Left renal cortex interstitium (tissue), 4 donors: Measurements from ENCODE around the gene GEN1. TPM values are rescaled to one million over a fixed set of nuclear protein-coding genes. Genes with fewer than 3 reads are reported as not detected.

Source experiments
- DNase-seq, 4 donors: peaks; one replicate each; pipeline ENCODE4 v3.0.0-alpha.2; 2013; ENCODE audit warnings: low read depth in 4 of 4, low spot score in 2 of 4, missing footprints in 1 of 4
- polyA plus RNA-seq, 4 donors: library from polyadenylated mRNA; unstranded; fragments of 120-200 nt; gene quantifications; one replicate each; pipeline ENCODE4 v1.2.1, GENCODE V29; 2013; ENCODE audit not compliant: insufficient read length in 4 of 4

GEN1 gene
- polyA plus RNA-seq, 4 donors = 8.8 to 25.6 (median 14.3) TPM

DNA sequence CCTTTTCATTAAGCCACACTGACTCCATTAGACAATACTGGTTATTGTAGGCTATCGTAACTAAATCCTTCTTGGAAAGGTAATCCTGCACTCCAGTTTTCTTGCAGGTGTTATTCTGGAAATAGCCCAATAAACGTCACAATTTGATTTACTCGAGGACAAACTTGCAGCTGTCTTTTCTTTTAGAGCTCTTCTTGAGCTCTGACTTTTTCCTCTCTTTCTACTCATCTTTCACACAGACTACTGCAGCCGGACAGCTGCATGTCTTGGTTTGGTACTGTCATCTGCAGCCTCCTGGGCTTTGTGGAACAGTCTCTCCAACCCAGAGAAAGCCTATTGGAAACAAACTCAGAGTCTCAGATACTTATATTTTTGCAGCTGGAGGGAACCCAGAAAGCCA is 39.4 kb downstream of the GEN1 start:
- no peak for DNase-seq

DNA sequence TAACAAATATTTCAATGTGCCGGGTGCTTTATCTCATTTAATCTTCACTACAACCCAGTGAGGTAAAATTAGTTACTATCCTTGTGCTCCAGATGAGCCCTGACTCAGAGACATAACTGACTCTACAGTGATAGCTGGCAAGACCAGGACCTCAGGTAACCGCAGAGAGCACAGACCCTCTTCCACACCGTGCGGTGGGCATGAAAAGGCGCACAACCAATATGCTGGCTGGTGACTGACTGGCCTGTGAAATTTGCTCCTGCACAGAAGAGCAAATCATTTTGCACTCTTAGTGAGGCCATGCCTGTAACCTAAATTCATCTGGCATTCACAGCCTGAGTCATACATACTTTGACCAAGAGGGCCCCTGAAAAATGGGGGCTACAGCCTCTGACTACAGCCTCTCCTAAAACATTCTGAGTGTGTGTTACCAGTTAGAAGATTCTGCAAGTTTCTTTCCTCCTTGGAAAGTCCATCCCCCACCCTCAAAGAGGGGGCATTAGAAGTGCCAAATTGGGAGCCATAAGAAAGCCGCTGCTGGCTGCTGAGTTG is 39.9 kb downstream of the GEN1 start:
- no peak for DNase-seq

DNA sequence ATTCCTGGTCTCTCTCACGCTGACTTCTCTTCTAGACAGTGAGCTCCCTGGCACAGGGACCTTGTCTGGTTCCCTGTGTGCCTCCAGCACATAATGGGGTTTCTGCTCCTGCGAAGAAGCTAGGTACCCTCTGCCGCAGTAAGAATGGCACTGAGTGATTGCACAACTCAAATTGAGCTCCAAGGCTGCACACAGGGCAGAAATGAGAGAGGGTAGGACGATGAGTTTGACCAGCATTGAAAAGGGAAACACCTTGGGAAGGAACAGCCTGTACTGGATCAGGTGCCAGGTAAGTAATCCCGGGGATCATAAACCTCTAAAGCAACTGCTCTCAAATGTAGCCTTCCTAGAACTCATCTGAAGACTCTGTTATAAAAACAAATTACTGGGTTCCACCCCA is 41.4 kb downstream of the GEN1 start:
- no peak for DNase-seq

DNA sequence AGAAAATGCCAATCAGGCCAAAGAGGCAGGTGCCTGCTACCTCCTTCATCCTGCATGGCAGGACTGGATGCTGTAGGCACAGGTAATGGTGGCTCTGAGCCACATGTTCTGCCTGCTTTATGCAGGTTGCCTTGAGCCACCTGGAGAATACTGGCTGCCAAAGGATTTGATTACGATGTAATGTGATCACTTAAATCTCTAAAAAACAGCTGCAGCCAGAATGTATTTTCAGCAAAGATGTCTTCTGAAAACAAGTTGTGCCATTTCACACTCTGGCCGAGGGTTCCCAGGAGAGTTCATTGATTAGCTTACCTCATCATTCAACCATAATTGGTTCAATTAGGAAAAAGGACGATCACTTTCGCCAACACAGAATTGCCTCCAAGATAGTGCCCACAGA is 44.4 kb downstream of the GEN1 start:
- no peak for DNase-seq

DNA sequence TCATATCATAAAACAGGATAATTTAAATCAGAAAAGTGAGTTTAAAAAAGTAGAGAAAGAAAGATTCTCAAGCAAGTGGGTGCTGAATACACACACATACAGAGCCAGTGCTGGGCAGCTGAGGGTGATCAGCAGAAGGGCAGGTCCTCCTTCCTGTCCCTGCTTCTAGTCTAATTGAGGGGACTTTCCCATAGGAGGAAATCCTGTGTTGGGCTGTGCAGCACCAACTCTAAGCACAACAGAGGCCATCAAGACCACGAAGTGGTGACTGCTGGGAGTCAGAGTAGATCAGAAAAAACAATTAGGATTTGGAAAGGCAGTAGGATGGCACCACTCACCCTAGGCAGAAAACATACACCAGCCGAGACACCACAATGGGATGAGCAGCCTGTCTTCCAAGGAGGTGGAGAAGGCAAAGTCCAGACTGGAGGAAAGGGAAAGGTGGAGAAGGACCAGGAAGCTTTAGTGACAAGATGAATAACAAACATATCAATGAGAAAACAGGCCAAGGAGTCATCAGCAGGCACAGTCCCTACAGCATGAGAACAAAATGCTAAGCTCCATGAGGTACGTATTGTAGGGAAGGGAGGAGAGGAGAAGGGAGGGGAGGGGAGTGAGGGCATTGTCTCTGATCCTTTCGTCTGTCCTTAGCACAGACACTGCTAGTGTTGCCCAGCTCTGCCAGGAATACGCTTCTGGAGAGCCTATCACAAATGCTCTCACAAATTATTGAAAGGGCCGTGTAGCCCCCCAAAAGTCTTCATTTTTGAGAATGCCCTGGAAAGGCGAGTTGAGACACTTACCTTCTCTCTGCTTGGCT is 45.6 kb downstream of the GEN1 start:
- DNase-seq = no peak

DNA sequence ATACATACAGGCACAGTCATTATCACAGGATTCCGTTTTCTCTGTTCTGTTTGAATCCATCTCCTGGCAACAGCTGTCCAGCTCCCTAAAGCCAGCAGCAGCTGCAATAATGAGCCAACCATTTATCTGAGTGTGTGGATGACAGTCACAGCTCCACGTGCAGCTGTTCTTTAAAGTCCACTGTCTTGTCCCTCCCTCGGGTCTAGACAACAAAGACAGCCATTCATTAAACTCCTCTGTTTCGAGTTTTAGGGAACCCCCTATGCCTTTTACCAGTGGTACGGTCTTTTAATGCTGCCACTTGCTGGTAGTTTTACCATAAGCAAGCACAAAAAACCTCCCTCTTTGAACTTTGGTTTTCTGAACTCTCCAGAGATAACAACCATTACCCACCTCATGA is 46.3 kb downstream of the GEN1 start:
- DNase-seq = no peak

DNA sequence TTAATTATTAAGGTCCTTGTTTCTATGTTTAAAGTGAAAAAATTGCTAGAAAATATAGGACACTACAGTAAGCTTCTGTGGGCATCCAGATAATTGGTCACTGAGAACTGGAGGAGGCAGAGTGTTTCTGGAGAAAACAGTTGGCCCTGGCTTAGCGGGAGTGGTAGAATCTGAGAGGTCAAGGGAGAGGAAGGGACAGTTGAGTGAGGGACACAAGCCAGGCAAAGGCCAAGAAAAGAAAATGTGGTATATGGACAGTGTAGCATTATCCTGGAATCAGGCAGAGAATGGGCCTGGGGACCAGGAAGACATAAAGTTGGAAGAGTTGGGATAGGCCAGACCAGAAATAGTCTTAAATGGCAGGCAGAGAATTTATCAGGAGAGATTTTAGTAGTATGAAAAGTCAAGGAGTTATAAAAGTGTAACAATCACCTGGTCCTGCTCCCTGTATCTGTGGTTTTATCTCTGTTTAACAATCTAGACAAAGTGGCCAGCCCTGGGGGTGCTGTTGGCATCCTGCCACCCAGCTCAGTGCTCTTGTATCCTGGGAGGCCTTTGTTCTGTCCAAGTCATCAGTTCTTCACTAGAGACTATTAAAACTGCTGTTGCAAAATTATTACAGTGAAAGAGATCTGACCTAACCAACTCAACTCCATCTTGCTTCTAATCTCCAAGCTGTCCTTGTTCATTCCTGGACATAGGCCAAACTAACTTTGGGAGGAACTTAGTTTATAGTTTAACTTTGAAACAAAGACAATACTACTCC is 46.9 kb downstream of the GEN1 start:
- no peak for DNase-seq

DNA sequence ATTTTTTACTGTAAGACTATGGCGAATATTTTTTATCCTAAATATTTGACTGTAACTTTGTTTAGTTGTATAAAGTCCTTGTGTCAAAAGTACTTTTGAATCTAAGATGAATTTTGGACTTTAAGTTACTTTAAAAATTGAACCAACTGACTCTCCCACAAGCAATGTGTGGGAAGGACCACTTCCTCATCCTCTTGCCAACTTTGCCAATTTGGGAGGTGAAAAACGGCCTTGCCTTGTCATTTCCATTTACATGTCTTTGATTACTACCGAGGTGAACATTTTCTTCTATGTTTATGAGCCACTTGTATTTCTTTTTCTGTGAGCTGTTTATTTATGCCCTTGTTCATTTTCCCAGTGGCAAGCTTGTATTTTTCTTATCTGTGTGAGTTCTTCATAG is 49.6 kb downstream of the GEN1 start:
- DNase-seq = no peak

DNA sequence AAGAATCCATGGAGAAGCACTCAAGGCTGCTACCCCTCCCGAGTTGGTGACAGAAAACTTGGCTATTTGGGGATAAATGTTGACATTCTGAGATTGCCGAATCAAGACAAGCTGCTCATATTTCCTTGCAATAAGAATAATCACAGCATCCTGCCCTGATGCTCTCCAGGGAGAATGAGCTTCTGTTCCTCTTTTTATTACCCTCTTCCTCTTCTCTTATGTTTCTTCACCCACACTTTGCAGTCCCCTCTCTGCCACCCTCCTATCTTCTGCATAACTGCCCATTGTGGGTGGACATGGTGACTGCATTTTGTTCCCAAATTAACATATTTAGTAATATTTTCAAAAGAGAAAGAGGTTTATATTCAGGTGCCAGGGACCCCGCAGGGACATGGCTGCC is 50.4 kb downstream of the GEN1 start:
- no peak for DNase-seq

DNA sequence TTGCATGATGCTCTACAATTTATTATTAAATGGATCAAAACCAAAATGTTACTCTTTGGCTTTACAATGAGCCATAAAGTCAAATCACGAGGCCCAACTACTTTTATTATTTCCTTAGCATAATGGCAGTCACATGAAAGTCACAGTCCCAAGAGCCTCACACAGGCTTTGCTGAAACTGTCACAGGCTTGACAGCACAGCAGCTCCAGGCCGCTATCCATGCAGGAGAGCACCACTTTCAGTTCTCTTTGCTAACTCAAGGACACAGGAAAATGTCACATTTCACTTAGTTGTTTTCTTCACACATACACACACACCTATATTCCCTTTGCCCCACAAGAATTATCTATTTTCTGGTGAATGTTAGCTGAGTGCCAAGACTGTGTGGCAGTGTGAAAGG is 51.2 kb downstream of the GEN1 start:
- no peak for DNase-seq

DNA sequence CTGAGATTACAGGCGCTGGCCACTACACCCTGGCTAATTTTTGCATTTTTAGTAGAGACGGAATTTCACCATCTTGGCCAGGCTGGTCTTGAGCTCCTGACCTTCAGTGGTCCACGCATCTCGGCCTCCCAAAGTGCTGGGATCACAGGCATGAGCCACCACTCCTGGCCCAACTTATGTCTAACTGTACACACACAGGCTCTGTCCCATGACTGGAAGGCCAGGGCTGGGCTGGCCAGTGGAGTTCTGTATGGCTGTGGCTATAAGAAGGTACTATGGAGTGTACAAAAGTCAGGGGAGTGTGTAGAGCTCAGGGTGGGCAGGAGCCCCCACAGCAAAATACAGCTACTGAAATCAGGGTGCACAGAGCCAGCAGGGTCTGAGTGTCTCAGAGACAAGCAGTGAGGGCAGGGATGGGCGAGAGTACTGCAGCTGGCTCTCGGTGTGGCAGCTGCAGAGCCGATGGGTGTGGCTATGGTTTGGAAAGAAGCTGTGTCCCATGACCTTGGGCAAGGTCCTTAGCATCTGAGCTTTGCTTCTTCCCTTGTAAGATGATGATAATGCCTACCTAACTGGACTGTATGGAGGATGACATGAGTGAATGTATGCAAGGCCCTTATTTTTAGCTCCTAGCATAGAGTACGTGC is 51.9 kb downstream of the GEN1 start:
- no peak for DNase-seq

DNA sequence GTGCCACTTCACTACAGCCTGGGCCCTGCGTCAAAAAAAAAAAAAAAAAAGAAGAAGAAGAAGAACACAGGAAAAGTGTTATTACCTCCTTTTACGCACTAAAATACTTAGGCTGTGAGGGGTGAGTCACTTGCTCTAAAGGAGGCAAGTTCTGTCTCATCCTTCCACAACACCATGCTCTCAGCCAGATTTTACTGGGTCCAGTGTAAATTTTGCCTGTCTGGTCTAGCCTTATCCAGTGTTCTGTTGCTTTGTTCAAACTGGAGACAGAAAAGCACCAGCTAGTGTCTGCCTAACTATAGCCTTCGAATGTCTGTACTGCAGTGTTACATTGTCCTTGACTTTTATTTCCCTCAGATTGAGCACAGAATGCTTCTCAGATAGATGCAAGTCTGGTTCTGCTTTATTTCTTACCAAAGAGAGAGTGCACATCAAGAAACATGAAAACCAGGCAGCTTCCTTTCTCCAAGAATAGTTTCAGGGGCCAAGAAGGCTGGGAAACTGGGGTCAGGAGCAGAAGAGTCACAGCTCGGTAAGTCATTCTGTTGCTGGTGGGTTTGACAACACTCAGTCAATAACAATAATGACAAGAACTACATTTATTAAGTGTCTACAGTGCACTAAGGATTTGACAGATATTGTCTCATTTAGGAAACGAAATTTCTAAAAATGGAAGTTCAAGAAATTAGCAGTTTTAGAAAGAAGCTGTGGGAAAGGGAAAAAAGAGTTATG is 59.2 kb downstream of the GEN1 start:
- no peak for DNase-seq

DNA sequence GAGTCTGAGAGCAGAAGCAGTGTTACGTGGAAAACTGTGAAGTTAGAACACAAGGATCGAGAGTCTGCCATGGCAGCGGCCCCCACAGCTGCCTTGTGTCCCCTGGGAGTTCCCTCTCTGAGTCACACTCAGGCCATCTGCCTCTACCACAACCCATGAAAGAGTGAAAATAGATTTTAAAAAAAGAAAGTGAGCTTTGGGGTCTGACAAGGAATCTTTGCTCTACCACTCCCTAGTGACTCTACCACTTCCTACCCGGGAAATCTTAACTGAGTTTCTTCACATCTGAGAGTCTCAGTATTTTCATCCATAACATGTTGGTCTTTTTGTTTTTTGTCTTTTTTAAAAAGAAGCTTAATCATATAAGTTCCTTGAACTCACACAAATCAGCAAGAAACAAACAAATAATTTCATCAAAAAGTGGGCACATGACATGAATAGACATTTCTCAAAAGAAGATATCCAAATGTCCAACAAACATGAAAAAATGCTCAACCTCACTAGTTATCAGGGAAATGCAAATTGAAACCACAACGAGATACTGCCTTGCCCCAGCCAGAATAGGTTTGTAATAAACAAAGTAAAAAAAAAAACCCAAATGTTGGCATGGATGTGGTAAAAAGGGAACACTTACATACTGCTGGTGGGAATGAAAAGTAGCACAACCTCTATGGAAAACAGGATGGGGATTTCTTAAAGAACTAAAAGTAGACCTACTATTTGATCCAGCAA is 60.0 kb downstream of the GEN1 start:
- no peak for DNase-seq

DNA sequence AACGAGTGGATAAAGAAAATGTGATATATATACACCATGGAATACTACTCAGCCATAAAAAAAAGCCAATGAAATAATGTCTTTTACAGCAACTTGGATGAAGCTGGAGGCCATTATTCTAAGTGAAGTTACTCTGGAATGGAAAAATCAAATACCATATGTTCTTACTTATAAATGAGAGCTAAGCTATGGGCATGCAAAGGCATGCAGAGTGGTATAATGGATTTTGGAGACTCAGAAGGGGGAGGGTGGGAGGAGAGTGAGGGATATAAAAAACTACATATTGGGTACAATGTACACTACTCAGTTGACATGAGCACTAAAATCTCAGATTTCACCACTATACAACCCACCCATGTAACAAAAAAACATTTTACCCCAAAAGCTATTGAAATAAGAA is 60.7 kb downstream of the GEN1 start:
- DNase-seq = no peak

DNA sequence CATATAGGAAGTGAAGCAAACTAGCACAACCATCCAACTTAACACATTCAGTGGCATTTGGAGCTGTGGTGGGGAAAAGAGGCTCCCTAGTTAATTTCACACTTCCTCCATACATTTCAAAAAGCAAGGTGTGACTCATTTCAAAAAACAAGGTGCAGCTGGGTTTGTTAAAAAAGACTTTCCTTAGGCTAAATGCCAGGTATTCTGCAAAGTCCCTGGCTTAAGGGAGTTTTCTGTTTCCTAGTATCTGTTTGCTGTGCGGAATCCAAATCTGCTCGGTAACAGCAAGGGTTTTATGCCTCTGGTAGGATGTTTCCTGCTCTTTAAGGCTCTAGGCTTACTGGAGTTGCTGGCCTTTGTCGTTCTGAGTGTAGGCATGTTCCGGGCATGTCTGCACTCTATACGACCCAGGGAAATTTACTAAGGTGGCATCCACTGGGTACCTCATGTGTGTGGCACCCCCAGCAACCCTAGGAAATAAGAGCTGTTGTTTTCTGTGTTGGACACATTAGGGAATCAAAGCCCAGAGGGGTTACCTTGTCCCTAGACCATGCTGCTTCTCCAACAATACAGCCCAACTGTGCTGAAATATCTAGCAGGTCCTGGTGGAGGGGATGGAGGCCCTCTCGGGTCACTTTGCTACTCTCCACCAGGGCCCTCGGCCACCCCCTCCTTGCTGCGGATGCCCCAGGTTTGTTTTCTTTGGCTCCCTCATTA is 61.7 kb downstream of the GEN1 start:
- DNase-seq = no peak

DNA sequence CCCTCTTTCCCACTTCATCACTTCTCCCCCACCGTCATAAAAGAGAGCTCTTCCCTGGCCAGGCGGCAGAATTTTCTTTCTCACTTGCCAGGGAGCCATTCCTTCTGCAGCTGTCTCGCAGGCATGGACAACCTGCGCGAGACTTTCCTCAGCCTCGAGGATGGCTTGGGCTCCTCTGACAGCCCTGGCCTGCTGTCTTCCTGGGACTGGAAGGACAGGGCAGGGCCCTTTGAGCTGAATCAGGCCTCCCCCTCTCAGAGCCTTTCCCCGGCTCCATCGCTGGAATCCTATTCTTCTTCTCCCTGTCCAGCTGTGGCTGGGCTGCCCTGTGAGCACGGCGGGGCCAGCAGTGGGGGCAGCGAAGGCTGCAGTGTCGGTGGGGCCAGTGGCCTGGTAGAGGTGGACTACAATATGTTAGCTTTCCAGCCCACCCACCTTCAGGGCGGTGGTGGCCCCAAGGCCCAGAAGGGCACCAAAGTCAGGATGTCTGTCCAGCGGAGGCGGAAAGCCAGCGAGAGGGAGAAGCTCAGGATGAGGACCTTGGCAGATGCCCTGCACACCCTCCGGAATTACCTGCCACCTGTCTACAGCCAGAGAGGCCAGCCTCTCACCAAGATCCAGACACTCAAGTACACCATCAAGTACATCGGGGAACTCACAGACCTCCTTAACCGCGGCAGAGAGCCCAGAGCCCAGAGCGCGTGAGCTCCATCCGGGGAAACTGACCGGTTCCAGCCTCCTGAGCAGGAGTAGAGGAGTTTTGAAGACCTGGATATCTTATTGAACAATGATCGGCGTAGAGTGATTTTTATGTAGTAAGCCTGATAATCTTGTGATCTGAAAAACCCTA is 62.7 kb downstream of the GEN1 start, which contains the start of gene MSGN1:
Gene MSGN1 (plus strand): TSS at position 65 of the 850 bp plus-strand sequence. CDS start 59 bp downstream, at position 124.
- DNase-seq = no peak

DNA sequence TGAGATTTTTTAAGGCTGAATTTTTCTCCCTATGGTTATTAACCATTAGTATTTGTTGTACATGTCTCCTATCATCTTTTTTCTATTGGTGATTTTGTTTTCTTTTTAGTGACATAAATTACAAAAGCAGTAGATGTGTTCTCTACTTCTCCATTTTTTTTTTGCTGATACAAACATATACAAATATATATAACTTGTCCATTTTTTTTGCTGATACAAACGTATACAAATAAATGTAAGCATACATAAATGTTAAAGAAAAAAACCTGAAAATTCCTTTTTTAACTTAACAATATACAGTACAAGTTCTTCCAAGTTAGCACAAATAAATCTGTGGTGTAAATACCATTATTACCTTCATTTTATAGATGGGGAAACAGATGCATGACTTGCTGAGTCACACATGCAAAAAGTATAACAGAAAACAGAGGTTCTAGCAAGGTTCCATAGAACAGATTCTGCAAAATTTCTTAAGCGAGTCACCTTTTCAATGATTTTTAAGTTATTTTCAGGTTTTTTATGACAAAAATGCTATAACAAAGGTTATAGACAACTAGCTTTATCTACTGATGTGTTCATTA is 64.4 kb downstream of the GEN1 start:
- DNase-seq = no peak

DNA sequence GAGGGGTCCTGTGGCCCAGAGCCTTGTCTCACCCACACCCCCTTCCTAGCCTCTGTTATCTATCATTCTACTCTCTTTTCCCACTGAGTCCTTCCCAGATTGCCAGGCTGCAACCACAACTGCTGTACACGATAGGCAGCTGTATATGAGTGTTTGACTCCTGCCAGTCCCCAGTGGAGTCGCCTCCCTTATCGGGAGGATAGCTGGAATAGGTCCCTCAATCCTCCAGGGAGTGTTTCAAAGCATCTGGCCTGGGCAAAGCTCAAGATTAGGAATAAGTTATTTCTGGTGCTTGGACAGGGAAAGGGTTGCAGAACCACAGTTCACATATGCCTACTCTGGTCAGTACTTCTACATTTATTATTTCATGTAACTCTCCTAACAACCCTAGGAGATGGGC is 67.1 kb downstream of the GEN1 start:
- no peak for DNase-seq
